AG10803 (cell line): ENCODE measurements around the gene HTR7.

Experiments
- DNase-seq: peaks from one replicate; pipeline ENCODE4 v3.0.0; 2010; ENCODE audit warnings: low read depth
- H3K4me3 ChIP-seq: 2 replicates; pipeline ENCODE4 v1.5.1; 2011; ENCODE audit warnings: mild to moderate bottlenecking, low read length, control low read depth
- TF ChIP-seq, protein P1 (sequence below): conservative IDR thresholded peaks from 2 replicates; pipeline ENCODE4 v1.5.1; 2011; ENCODE audit warnings: mild to moderate bottlenecking, low read length, control low read depth, inconsistent platforms

Gene HTR7

DNA sequence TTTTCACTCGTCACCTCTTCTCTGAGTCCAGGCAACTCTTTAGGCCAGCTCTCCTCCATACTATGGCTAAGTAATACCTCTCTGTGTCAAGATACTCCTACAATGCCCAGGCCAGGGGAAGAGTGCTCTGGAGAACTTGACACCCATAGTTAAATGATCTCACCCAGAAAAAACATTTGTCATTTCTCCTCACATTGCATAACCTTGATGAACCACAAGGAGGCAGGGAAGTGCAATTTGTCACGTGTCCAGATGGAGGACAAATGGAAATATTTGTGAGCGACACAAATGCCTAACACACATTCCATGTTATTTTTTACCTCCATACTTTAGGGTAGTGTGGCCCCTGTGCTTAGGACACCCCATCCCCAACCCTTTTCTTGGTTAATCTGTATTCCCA is 78.3 kb downstream of the HTR7 start:
- DNase-seq, result no peak
- no peak overlapping the region for H3K4me3 ChIP-seq
- TF ChIP-seq, protein P1, sequence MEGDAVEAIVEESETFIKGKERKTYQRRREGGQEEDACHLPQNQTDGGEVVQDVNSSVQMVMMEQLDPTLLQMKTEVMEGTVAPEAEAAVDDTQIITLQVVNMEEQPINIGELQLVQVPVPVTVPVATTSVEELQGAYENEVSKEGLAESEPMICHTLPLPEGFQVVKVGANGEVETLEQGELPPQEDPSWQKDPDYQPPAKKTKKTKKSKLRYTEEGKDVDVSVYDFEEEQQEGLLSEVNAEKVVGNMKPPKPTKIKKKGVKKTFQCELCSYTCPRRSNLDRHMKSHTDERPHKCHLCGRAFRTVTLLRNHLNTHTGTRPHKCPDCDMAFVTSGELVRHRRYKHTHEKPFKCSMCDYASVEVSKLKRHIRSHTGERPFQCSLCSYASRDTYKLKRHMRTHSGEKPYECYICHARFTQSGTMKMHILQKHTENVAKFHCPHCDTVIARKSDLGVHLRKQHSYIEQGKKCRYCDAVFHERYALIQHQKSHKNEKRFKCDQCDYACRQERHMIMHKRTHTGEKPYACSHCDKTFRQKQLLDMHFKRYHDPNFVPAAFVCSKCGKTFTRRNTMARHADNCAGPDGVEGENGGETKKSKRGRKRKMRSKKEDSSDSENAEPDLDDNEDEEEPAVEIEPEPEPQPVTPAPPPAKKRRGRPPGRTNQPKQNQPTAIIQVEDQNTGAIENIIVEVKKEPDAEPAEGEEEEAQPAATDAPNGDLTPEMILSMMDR, result peak; percentile 38

DNA sequence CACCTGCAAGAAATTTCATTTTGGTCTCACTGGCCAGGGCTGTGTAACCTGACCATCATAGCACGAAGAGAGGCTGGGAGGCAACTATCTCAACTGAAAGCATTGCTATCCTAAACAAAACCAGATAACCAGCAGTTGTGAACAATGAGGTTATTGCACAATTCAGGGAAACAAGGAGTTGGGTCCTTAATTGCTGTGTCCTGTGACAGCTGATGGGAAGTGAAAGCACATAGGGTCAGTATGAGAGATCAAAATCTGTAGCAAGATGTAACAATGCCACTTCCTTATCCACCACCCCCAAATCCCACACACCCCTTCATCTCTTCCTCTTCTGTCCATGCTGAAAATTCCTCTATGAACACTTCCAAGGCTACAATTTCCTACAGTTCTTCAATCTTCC is 80.2 kb downstream of the HTR7 start:
- no peak overlapping the region for H3K4me3 ChIP-seq
- no peak for DNase-seq
- TF ChIP-seq, protein P1, result no peak

- TF ChIP-seq, protein P1, result no peak
- no peak overlapping the region for H3K4me3 ChIP-seq
- DNase-seq, result peak; percentile 58
These were observed 82.3 kb downstream of the HTR7 start for GRCh38 chr10:90775351-90776028.

- DNase-seq, result no peak
- H3K4me3 ChIP-seq, result no peak overlapping the region
- TF ChIP-seq, protein P1, result no peak
These were observed 87.6 kb downstream of the HTR7 start for GRCh38 chr10:90769946-90770841.

DNA sequence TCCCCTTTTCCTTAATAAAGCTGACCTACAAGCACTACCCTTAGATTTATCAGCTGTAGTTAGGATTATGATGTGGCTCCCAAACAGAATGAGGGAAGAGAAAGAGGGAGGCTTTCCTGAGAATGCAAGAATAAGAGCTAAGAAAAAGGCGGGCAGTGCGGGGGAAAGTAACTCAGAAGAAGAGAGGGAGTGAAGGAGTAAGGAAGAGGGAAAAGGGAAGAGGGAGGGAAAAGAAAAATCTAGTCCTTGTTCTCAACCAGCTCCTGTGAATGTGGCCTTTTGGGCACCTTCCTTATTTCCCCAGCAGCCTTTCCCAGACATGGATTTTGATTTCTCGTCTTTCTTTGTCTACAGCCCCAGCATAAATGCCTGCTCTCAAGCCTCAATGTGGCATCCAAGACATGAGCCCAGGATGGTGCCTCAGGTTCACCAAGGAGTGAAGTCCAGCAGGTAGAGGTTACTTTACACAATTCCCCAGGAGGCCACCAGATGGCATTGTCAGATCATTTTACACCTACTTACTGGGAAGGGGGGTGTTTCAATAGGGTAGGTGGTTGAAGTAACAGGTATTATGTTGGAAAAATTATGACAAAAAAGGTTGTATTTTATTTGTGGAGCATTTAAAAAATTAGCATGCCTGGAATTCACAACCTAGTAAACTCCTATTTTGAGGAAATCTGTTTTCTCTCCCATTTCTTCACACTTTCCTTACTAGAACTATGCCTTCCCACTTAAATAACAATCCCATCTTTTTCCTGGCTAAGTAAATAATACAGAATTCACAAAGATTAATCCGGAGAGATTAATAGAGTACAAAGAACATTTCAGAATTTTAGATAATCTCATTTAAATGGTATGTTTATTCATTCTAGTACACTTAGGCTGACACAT is 106.5 kb downstream of the HTR7 start:
- TF ChIP-seq, protein P1, result peak; percentile 73
- H3K4me3 ChIP-seq, result no peak overlapping the region
- DNase-seq, result peak; percentile 20

DNA sequence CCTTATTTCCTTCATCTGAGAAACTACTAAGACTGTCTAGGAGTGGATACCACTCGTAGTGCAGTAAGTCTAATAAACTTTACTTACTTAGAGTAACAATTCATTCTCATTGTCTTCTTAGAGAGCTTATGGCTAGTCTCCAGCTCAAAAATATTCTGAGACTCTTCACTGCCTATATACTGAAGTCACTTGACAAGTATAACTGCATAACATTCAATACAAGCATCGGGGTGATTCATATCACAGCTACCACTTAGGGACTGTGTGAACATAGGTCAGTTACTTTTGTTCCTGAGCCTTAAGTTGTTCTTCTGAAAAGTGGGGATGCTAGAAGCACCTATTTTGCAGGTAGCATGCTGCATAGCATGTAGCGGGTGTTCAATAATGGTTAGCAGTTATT is 111.0 kb downstream of the HTR7 start:
- no peak overlapping the region for H3K4me3 ChIP-seq
- no peak for DNase-seq
- TF ChIP-seq, protein P1, result no peak
